ENCODE results near the gene PCBP3. TPM values are rescaled to one million over a fixed set of nuclear protein-coding genes. Genes with fewer than 3 reads are reported as not detected.
"Not testable (repeated sequence)": the region's sequence is repeated elsewhere in the genome, so short reads cannot be mapped to it uniquely, and the experiment has no call there.

PCBP3 gene
- polyA plus RNA-seq, 1 experiment, result 1.6 TPM

DNA sequence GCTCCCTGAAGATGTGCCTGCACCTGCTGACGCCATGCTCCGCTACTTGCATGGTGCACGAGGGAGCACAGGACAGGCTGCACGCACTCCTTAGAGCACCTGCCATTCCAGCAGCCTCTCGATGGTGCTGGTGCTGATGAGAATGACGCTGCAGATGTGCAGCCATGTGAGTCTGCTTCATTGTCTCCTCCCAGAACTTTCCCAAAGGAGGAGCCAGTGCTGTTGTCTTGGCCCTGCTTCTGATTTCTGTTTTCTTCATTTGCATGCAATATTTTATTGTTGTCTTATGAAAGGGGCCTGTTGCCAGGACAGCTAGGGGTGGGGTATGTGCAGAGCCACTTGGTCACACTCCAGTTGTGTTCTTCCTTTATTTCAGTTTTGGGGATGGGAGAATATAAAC, 70.1 kb downstream of the PCBP3 start:
- CTCF ChIA-PET, result no interaction called here
- Histone ChIP-seq H3K27me3 (ENCODE audit: control insufficient read depth, insufficient read depth, low read length) (peaks cover 6% of the 10 kb centered on the region), H3K9me3 (ENCODE audit: control insufficient read depth, insufficient read depth, low read length) (no peaks in the 10 kb centered on the region), H3K4me3 (ENCODE audit: low read depth, low read length) (no peak overlapping the region), H3K27ac (ENCODE audit: low read depth, low read length) (no peak overlapping the region)
- POLR2A ChIA-PET, result no interaction called here
- DNase-seq (ENCODE audit: low read depth, low spot score), result no peak
- TF ChIP-seq, protein P1, sequence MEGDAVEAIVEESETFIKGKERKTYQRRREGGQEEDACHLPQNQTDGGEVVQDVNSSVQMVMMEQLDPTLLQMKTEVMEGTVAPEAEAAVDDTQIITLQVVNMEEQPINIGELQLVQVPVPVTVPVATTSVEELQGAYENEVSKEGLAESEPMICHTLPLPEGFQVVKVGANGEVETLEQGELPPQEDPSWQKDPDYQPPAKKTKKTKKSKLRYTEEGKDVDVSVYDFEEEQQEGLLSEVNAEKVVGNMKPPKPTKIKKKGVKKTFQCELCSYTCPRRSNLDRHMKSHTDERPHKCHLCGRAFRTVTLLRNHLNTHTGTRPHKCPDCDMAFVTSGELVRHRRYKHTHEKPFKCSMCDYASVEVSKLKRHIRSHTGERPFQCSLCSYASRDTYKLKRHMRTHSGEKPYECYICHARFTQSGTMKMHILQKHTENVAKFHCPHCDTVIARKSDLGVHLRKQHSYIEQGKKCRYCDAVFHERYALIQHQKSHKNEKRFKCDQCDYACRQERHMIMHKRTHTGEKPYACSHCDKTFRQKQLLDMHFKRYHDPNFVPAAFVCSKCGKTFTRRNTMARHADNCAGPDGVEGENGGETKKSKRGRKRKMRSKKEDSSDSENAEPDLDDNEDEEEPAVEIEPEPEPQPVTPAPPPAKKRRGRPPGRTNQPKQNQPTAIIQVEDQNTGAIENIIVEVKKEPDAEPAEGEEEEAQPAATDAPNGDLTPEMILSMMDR (IDR thresholded peaks at IDR 0.05; ENCODE audit: low read depth, low read length), result no peak

DNA sequence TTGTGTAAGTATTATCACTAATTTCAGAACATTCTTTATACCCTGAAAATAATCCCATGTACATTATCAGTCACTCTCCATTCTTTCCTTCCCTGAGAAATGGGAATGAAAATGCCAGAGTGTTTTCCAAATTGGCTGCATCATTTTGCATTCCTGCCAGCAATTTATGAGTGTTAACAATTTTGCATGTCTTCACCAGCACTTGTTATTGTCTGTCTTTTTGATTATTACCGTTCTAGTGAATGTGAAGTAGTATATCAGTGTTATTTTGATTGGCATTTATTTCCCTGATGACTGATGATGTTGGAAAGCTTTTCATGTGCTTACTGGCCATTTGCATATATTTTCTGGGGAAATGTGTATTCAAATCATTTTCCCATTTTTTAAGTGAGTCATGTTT, 71.9 kb downstream of the PCBP3 start:
- DNase-seq (ENCODE audit: low read depth, low spot score), result no peak
- Histone ChIP-seq H3K9me3 (ENCODE audit: control insufficient read depth, insufficient read depth, low read length) (no peaks in the 10 kb centered on the region), H3K4me3 (ENCODE audit: low read depth, low read length) (no peak overlapping the region), H3K27ac (ENCODE audit: low read depth, low read length) (no peak overlapping the region), H3K27me3 (ENCODE audit: control insufficient read depth, insufficient read depth, low read length) (peaks cover 10% of the 10 kb centered on the region)
- POLR2A ChIA-PET, result no interaction called here
- TF ChIP-seq, protein P1 (IDR thresholded peaks at IDR 0.05; ENCODE audit: low read depth, low read length), result no peak
- CTCF ChIA-PET, result no interaction called here

DNA sequence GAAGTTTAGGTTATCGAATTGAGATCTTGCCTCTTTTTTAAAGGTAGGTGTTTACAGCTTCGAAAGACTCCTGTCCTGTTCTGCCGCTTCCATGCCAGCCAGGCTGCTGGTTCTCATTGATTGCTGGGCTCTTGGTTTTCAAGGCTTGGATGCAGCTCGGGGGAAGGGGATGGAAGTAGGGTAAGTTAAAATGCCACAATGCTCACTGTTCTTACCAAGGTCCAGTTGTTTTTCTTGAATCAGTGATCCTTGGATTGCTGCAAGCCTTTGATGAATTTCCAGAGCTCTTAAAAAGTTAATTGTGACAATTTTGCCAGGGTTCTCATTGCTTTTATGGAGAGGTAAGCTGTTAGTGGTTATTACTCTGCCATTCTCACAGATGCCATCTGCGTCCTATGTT, 74.9 kb downstream of the PCBP3 start:
- CTCF ChIA-PET, result no interaction called here
- no peak for DNase-seq (ENCODE audit: low read depth, low spot score)
- Histone ChIP-seq H3K27me3 (ENCODE audit: control insufficient read depth, insufficient read depth, low read length) (peaks cover 10% of the 10 kb centered on the region), H3K9me3 (ENCODE audit: control insufficient read depth, insufficient read depth, low read length) (no peaks in the 10 kb centered on the region), H3K27ac (ENCODE audit: low read depth, low read length) (no peak overlapping the region), H3K4me3 (ENCODE audit: low read depth, low read length) (no peak overlapping the region)
- POLR2A ChIA-PET, result no interaction called here
- TF ChIP-seq, protein P1 (IDR thresholded peaks at IDR 0.05; ENCODE audit: low read depth, low read length), result no peak

DNA sequence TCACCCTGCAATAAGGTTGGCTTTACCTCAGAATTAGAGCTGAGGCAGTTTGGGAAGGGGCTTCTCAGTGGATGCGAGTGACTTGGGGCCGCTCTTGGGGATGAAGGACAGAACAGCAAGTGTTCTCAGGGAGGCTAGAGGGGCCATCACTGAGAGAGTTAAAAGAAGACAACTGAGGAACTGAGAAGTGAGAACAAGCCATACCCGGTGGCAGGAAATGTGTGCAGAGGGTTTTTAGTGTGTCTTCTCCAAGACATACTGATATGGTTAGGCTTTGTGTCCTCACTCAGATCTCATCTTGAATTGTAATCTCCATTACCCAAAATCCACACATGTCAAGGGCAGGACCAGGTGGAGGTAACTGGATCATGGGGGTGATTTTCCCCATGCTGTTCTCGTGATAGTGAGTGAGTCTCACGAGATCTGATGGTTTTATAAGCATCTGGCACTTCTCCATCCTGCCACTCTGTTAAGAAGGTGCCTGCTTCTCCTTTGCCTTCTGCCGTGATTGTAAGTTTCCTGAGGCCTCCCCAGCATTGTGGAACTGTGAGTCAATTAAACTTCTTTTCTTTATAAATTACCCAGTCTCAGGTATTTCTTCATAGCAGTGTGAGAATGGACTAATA, 75.8 kb downstream of the PCBP3 start:
- H3K4me3 ChIP-seq (ENCODE audit: low read depth, low read length), result no peak overlapping the region
- POLR2A ChIA-PET, result no interaction called here
- TF ChIP-seq, protein P1 (IDR thresholded peaks at IDR 0.05; ENCODE audit: low read depth, low read length), result no peak
- no peak for DNase-seq (ENCODE audit: low read depth, low spot score)
- CTCF ChIA-PET, result no interaction called here
- peaks cover 10% of the 10 kb centered on the region for H3K27me3 ChIP-seq (ENCODE audit: control insufficient read depth, insufficient read depth, low read length)
- no peaks in the 10 kb centered on the region for H3K9me3 ChIP-seq (ENCODE audit: control insufficient read depth, insufficient read depth, low read length)
- no peak overlapping the region for H3K27ac ChIP-seq (ENCODE audit: low read depth, low read length)

DNA sequence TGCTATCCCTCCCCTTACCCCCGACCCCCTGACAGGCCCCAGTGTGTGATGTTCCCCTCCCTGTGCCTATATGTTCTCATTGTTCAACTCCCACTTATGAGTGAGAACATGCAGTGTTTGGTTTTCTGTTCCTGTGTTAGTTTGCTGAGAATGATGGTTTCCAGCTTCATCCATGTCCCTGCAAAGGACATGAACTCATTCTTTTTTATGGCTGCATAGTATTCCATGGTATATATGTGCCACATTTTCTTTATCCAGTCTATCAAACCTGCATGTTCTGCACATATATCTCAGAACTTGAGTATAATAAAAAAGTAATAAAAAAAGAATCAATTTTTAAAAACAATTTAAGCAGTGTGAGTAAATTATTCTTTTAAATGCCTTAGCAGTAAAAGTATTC, 76.7 kb downstream of the PCBP3 start:
- POLR2A ChIA-PET; H3K27ac ChIP-seq (ENCODE audit: low read depth, low read length); H3K9me3 ChIP-seq (ENCODE audit: control insufficient read depth, insufficient read depth, low read length); DNase-seq (ENCODE audit: low read depth, low spot score); H3K4me3 ChIP-seq (ENCODE audit: low read depth, low read length); CTCF ChIA-PET: not testable (repeated sequence)
- peaks cover 10% of the 10 kb centered on the region for H3K27me3 ChIP-seq (ENCODE audit: control insufficient read depth, insufficient read depth, low read length)
